Mesodermal cell (in vitro differentiated cells): ENCODE measurements around the gene AXIN1.

Experiments
- H3K27ac ChIP-seq: 2 replicates; pipeline ENCODE4 v1.7.0; 2013; ENCODE audit warnings: mild to moderate bottlenecking, low read depth, low read length, moderate library complexity; ENCODE audit not compliant: severe bottlenecking
- H3K36me3 ChIP-seq: 2 replicates; pipeline ENCODE4 v1.7.1; 2013; ENCODE audit warnings: mild to moderate bottlenecking, low read length, moderate library complexity; ENCODE audit not compliant: control insufficient read depth, insufficient read depth
- H3K4me1 ChIP-seq: one replicate; pipeline ENCODE4 v1.7.1; 2013; ENCODE audit warnings: mild to moderate bottlenecking, low read length; ENCODE audit not compliant: insufficient read depth, control insufficient read depth, poor library complexity, severe bottlenecking
- H3K4me3 ChIP-seq: 2 replicates; pipeline ENCODE4 v1.7.0; 2013; ENCODE audit warnings: low read length, control low read depth, mild to moderate bottlenecking; ENCODE audit not compliant: insufficient read depth, poor library complexity, severe bottlenecking; ENCODE audit errors: extremely low read depth
- H3K9me3 ChIP-seq: 2 replicates; pipeline ENCODE4 v1.7.1; 2013; ENCODE audit warnings: mild to moderate bottlenecking, low read length, moderate library complexity; ENCODE audit not compliant: control insufficient read depth
- WGBS, 2 experiments: methylation state at CpG; one replicate each; pipeline ENCODE4 v1.1.5; 2013; ENCODE audit warnings: missing lambda C conversion rate in 2 of 2; ENCODE audit not compliant: insufficient coverage in 2 of 2; 5-methylcytosine and 5-hydroxymethylcytosine counted together

The AXIN1 gene

DNA sequence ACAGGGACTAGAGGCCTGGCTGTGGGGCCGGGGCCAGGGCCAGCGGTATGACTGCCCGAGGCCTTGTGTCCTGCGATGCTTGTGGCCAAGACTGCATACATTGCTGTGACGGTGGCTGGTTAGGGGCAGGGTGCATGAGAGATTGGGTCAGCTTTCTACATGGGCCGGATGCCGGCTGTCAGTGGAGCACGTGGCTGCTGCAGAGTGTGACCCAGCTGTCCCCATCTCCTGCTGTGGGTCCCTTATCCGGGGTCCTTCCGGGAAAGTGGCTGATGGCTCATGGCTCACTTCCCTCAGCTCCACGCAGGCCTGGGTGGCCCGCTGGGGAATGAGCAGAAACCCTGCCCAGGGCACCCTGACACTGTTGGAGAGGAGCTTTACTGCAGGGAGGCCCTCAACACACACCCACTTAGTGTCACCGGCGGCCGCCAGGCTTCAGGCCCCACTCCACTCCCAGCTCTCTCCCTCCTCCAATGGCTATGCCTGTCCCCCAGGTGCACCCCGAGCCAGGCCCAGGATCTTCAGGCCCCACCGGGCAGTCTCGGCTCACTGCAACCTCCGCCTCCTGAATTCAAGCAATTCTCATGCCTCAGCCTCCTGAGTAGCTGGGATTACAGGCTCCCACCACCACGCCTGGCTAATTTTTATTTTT, 76.0 kb downstream of the AXIN1 start:
- Histone ChIP-seq H3K4me3 (no peak overlapping the region), H3K9me3 (no peaks in the 10 kb centered on the region), H3K27ac (no peak overlapping the region), H3K36me3 (no peaks in the 10 kb centered on the region), H3K4me1 (peaks cover 7% of the 10 kb centered on the region)
- 86 to 87% methylated on average over 16 to 20 of the region's 20 CpGs for WGBS, 2 experiments

DNA sequence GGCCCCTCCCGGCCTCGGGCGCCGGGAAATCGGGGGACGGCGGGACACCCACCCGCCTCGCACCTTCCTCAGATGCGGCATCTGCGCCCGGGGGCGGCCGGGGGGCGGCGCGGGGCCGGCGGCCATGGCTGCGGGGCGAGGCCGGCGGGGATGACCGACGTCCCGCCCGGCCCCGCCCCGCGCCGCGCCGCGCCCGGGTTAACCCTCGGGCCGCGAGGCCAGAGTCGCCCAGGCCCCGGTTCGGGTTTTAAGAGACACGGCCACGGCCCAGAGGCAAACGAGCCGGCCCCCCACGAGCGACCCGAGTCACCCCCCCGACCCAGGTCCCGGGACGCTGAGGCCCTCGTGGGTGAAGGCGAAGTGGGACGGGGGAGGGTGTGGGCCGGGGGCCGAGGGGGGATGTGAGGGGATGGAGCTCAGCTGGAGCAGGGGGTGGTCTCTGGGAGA, 76.7 kb downstream of the AXIN1 start, which contains the start of gene RGS11:
RGS11 (minus strand) TSS at position 159 of the 447 bp plus-strand sequence; CDS start at position 126, 33 bp downstream.
- Histone ChIP-seq H3K9me3 (no peaks in the 10 kb centered on the region), H3K4me3 (peak within 1 kb of the TSS; percentile 27), H3K27ac (no peak within 1 kb of the TSS), H3K36me3 (no peaks in the 10 kb centered on the region), H3K4me1 (peaks cover 3% of the 10 kb centered on the region)
- 2 to 4% methylated on average over 36 to 53 of the region's 56 CpGs for WGBS, 2 experiments

DNA sequence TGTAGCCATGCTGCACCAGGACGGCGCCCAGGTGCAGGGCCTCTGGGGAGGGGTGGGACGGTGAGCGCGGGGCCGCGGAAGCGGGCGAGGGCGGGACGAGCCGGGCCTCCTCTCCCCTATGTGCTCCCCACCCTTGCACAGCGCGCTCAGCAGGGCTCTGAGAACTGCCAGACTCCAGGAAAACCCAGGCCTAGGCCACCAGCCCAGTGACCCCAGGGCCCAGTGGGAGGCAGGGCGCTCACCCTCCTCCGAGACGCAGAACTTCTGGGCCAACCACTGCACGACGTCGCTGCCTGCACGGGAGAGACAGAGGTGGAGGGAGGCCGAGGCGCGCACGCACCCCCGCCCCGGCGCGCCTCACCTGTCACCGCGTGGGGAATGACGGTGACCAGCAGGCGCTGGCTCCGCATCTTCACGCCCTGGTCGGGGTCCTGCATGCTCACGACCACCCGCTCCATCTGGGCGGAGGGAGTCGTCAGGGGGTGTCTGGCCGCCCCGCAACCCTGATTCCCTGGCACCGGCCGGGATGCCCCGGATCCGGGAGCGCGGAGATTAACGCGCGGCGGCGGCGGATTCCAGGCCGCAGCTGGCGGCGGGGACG, 77.4 kb downstream of the AXIN1 start:
- Histone ChIP-seq H3K27ac (no peak overlapping the region), H3K9me3 (no peaks in the 10 kb centered on the region), H3K4me1 (peaks cover 3% of the 10 kb centered on the region), H3K36me3 (no peaks in the 10 kb centered on the region), H3K4me3 (peak overlapping the region; percentile 27)
- WGBS, 2 experiments: 7 to 10% methylated on average over 31 to 50 of the region's 58 CpGs

DNA sequence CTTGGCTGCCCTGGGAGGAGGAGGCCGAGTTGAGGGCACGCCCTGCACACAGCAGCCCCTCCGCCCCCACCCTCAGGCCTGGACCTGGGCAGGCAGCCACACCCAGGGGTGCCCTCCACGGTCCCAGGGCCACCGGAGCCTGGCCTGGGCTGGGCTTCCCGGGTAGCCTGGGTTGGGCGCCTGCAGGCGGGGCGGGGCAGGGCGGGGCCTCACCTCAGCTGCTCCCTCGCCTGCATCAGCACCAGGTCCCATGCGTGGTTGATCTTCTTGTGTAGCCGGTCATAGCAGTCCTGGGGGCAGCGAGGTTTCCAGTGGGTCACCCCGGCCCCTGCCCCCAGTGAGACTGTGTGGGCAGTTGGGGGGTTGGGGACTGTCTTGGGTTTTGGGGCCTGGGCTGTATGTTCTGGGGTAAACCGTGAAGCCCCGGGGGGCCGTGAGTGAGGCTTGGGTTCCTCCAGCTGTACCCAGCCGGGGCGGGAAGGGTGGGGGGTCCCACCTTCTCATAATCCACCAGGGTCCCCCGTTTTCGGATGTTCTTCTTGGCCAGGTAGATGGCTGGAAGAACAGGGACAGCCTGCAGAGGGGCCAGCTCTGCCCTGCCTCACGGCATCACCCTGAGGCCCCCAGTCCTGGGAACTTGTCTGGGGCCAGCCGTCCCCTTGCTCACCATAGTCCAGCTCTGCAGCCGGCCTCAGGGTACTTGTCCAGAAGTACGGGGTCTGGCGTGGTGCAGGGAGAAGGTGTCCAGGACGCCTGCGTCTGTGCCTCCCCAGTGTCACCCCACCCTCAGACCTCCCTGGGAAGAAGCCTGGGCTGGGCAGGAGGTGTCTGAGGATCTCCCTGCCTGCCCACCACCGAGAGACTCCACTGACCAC, 78.7 kb downstream of the AXIN1 start:
- Histone ChIP-seq H3K27ac (no peak overlapping the region), H3K4me3 (no peak overlapping the region), H3K36me3 (no peaks in the 10 kb centered on the region), H3K4me1 (peaks cover 3% of the 10 kb centered on the region), H3K9me3 (no peaks in the 10 kb centered on the region)
- WGBS, 2 experiments: 91 to 93% methylated on average over 21 to 22 of the region's 30 CpGs

GRCh38 chr16:272633-273546, 79.6 kb downstream of the AXIN1 start:
- peaks cover 3% of the 10 kb centered on the region for H3K4me1 ChIP-seq
- H3K9me3 ChIP-seq: no peaks in the 10 kb centered on the region
- no peak overlapping the region for H3K27ac ChIP-seq
- H3K36me3 ChIP-seq: no peaks in the 10 kb centered on the region
- 84 to 85% methylated on average over 31 to 35 of the region's 36 CpGs for WGBS, 2 experiments
- H3K4me3 ChIP-seq: no peak overlapping the region

DNA sequence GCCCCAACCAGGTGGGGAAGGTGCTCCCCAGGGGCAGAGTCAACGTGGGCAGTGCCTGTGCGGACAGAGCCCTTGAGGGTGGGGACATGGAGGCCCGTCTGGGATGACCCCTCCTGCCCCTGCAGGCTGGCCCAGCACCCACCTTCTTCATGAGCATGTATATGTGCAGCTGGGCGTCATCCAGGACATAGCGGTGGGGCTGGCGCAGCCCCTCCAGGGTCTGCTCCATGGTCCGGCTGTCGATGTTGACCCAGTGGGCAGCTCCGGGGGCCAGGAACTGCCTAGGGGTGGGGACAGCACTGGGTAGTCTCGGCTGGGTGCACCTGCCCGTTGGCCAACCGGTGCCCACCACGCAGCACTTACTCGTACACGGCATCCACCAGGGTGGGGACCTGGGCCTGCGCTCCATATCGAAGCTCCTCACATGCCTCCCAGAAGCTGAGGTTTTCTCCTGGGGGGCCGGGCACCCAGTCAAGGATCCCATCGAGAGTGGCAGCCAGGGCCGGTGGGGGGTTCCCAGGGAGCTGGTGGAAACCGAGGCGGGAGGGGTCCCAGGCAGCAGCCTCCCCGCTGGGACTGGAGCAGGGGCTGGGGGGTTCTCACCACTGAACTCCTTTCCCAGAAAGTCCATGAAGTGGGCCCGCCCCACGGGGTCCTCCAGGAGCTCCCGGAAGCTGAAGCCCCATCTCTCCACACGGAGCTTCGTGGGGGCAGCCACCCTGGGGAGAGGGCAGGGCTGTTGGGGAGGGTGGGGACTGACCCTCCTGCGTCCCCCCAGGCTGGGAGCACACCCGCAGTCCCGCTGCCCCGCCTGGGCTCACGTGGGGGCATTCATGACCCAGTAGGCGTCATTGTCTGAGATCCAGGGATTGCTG, 81.9 kb downstream of the AXIN1 start:
- Histone ChIP-seq H3K9me3 (no peaks in the 10 kb centered on the region), H3K4me1 (peaks cover 3% of the 10 kb centered on the region), H3K36me3 (no peaks in the 10 kb centered on the region), H3K4me3 (no peak overlapping the region), H3K27ac (no peak overlapping the region)
- WGBS, 2 experiments: 93 to 94% methylated on average over 22 to 34 of the region's 34 CpGs

GRCh38 chr16:269061-269796, 83.3 kb downstream of the AXIN1 start:
- WGBS, 2 experiments: 91 to 92% methylated on average over 22 to 24 of the region's 24 CpGs
- Histone ChIP-seq H3K9me3 (no peaks in the 10 kb centered on the region), H3K36me3 (peaks cover 5% of the 10 kb centered on the region), H3K27ac (no peak overlapping the region), H3K4me3 (no peak overlapping the region), H3K4me1 (no peaks in the 10 kb centered on the region)

DNA sequence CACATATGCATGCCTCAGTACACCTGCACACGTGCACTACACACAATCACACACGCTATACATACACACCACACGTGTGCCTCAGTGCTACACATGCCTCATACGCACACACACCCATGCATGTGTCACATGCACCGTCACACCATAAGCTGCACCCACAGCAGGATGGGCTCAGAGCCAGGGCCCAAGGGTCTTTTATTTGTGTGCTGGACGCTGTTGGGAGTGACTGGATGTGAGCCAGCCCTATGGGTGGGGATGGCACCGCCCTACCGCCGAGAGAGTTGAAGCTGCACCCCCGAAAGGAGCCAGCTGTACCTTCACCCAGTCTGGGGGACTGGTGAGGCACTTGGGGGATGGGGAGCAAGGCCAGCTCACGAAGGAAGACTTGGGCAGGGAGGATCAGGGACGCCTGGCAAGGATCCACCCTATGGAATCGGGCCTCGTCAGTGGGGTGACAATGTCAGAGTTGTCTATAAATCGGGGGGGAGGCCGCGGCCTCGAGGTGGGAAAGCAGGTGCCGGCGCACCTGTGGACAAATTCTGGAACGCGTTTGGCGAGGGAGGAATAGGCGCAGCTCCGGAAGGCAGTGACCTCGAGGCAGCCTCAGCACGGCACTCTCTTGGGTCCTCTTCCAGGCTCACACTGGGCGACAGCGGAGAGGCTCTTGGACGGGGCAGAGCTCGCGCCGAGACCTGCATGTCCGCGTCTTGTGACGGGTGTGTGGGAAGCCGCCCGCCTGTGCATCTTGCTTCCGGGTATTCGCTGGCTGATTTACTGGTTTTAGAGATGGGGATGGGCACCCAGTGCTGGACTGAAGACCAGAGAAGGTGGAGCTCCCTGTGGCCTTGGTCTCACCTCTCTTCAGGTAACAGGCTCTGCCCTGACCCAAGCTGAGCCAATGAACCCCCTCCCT, 84.1 kb downstream of the AXIN1 start:
- 85 to 91% methylated on average over 28 to 35 of the region's 40 CpGs for WGBS, 2 experiments
- Histone ChIP-seq H3K4me1 (no peaks in the 10 kb centered on the region), H3K4me3 (no peak overlapping the region), H3K36me3 (peaks cover 6% of the 10 kb centered on the region), H3K9me3 (no peaks in the 10 kb centered on the region), H3K27ac (no peak overlapping the region)
